ENCODE results near the gene KIF5C.
"Not testable (repeated sequence)": the region's sequence is repeated elsewhere in the genome, so short reads cannot be mapped to it uniquely, and the experiment has no call there.

The KIF5C gene

DNA sequence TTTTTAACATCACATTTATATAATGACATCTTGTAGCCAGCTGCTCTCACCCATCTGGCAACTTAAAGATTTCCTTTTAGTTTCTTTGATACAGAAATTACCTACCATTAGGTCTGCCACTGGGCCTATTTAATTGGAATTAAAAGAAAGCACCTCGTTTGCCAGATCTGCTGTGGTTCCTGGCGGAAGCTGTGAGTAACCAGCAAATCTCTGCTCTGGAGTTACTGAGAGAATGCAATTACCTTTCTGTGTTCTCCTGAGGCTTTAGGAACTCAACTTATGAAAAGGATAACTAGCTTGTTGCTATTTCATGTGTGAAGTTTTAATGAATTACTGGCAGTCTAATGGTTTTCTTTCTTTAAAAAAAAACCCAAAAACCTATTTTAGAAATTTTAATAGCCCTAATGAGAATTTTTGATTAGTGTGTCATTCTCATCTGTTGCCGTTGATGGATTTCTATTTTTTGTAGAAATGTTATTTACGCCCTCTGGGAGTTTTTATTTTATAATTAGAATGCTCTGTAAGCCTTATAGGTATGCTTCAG is 93.8 kb downstream of the KIF5C start:
- Mint-ChIP-seq H3K36me3 (peaks cover 2 to 6% of the 10 kb centered on the region in 2 donors), H3K4me1 (peaks cover 14 to 18% of the 10 kb centered on the region in 2 donors), H3K4me3 (no peak overlapping the region), H3K27me3 (no peaks in the 10 kb centered on the region), H3K9me3 (no peaks in the 10 kb centered on the region), H3K27ac (no peak overlapping the region)
- DNase-seq = no peak
- no peak for ATAC-seq (replicated peaks)

DNA sequence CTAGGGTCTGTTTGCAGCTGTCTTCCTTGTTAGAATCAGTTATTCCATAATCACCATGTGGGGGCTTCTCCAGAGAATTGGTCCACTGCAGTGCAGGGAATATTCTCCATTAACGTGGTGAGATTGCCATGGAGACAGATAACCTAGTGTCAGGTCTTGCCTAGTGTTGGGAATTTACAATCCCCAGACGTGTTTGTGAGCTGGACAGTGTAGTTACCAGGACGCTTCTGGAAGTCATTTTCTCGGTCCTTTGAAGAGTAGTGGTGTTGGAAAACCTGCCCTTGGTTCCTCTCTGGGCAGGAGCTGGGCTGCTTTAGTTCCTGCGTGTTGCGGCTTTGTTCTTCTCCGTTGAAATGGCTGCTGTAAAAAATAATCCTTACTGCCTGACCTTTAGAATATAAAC is 94.6 kb downstream of the KIF5C start:
- no peaks in the 10 kb centered on the region for H3K9me3 Mint-ChIP-seq
- DNase-seq (no peak), ATAC-seq (replicated peaks) (no peak)
- no peak overlapping the region for H3K27ac Mint-ChIP-seq
- no peaks in the 10 kb centered on the region for H3K27me3 Mint-ChIP-seq
- peaks cover 12 to 18% of the 10 kb centered on the region in 2 donors for H3K4me1 Mint-ChIP-seq
- no peak overlapping the region for H3K4me3 Mint-ChIP-seq
- H3K36me3 Mint-ChIP-seq = peaks cover 3 to 6% of the 10 kb centered on the region in 2 donors

DNA sequence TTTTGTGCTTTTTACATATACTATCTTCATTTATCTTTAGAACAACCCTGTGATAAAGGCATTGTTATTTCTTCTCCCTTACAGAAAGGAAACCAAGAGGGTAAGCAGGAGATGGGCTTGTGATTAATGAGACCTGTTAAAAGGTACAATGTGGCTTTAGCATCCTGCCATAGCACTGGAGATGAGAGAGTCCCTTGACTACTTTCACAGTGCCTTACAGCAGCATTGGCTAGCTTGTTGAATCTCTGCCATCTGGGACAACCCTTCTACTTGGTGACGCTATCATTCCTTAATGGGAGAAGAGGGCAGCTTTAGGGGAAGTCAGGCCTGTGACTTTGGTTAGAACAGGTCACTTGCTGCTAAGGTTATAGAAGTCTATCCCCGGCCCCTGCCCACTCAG is 95.4 kb downstream of the KIF5C start:
- Mint-ChIP-seq H3K4me3 (no peak overlapping the region), H3K27ac (no peak overlapping the region), H3K27me3 (no peaks in the 10 kb centered on the region), H3K9me3 (no peaks in the 10 kb centered on the region), H3K36me3 (peaks cover 3 to 6% of the 10 kb centered on the region in 2 donors), H3K4me1 (peaks cover 7 to 12% of the 10 kb centered on the region in 2 donors)
- DNase-seq (no peak), ATAC-seq (replicated peaks) (no peak)

GRCh38 chr2:148971547-148971946 is 96.5 kb downstream of the KIF5C start:
- Mint-ChIP-seq H3K27me3 (no peaks in the 10 kb centered on the region), H3K4me3 (no peak overlapping the region), H3K9me3 (no peaks in the 10 kb centered on the region), H3K4me1 (peaks cover 6 to 7% of the 10 kb centered on the region in 2 donors), H3K27ac (no peak overlapping the region), H3K36me3 (peaks cover 3 to 6% of the 10 kb centered on the region in 2 donors)
- ATAC-seq (replicated peaks) = no peak
- no peak for DNase-seq

DNA sequence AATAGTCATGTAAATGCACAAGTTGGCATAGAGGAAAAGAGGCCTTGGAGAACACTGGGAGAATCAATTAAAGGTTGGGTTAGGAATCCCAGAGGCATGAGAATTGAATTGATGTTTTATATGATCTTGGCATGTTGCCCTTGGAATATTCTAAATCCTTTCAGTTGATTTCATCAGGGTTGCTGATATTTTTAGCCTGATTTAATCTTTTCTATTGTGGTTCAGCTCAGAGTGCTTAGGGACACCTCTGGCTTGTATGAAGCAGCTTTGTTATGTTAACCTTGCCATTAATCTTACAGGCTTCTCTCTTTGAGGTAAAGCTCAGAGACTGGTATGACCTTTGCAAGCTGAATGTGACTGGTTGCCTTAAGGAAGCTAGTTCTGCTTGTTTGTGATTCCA is 99.1 kb downstream of the KIF5C start:
- Mint-ChIP-seq H3K27me3 (no peaks in the 10 kb centered on the region), H3K27ac (no peak overlapping the region), H3K4me1 (peaks cover 6% of the 10 kb centered on the region in 2 donors), H3K36me3 (peaks cover 3 to 6% of the 10 kb centered on the region in 2 donors), H3K4me3 (no peak overlapping the region), H3K9me3 (no peaks in the 10 kb centered on the region)
- DNase-seq (no peak), ATAC-seq (replicated peaks) (no peak)

DNA sequence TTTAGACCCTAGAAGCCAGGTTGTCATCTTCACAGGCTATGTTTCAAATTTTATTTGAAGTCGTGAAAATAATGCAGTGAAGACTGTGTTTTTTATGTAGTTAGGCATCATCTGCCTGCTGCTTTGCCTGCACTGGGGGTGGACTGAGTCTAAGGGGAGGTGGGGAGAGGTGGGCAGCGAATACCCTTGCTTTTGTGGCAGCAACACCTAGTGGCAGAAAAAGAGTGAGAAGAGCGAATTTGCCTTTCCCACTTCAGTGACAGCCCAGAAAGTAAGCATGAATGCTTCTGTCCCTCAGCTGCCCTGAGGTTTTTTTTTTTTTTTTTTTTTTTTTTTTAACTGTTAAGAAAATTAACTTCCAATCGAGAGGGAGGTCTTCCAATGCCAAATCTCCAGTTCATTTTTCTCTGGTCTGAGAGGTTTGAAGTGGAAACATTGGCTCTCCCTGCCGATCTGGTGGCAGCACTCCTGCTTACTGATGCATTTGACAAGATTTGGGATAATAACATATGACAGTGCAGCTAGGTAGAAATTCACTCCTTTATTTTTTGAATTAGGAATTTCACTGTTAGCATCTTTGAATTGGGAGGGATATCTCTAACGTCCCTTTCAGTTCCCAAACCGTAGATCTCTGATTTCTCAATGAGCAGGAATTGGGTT is 103.1 kb downstream of the KIF5C start:
- H3K4me1 Mint-ChIP-seq = peaks cover 6% of the 10 kb centered on the region in 2 donors
- H3K36me3 Mint-ChIP-seq = peaks cover 3 to 5% of the 10 kb centered on the region in 2 donors
- H3K27me3 Mint-ChIP-seq = no peaks in the 10 kb centered on the region
- no peak overlapping the region for H3K4me3 Mint-ChIP-seq
- H3K27ac Mint-ChIP-seq = no peak overlapping the region
- DNase-seq (no peak), ATAC-seq (replicated peaks) (no peak)
- no peaks in the 10 kb centered on the region for H3K9me3 Mint-ChIP-seq

- peaks cover 6% of the 10 kb centered on the region in 2 donors for H3K4me1 Mint-ChIP-seq
- no peaks in the 10 kb centered on the region for H3K9me3 Mint-ChIP-seq
- no peak overlapping the region for H3K27ac Mint-ChIP-seq
- no peaks in the 10 kb centered on the region for H3K27me3 Mint-ChIP-seq
- ATAC-seq (replicated peaks) (no peak), DNase-seq (no peak)
- H3K4me3 Mint-ChIP-seq = no peak overlapping the region
- H3K36me3 Mint-ChIP-seq = peaks cover 0 to 3% of the 10 kb centered on the region in 2 donors
These were observed 103.7 kb downstream of the KIF5C start for GRCh38 chr2:148978706-148979105.

DNA sequence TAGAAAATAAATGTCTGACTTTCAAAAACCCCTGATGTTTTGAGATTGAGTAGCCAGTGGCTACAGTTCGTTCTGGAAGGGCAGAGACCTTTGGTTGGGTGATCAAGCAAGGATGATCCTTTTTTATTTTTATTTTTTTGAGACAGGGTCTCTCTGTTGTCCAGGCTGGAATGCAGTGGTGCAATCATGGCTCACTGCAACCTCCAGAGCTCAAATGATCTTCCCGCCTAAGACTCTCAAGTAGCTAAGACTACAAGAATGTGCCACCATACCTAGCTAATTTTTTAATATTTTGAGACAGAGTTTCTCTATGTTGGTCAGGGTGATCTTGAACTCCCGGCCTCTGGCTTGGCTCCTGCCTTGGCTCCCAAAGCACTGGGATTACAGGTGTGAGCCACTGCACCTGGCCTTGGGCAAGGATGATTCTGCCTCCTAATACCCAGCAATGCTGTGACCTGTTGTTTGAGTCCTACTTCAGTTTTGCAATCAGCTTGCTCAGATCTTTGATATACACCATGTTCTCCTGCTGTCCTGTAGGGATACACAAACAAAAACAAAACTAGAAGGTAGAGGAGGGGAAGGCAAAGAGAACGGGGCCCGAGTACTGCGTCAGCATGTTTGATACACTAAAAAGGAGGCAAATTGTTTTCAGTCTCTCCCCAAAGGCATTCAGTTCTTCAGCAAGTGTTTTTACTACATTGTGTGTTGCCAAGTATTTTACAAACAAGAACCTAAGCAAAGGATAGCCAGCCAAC is 104.3 kb downstream of the KIF5C start:
- no peak for DNase-seq

GRCh38 chr2:148979919-148980277 is 104.9 kb downstream of the KIF5C start:
- H3K9me3 Mint-ChIP-seq = no peaks in the 10 kb centered on the region
- no peaks in the 10 kb centered on the region for H3K27me3 Mint-ChIP-seq
- DNase-seq = no peak
- H3K4me3 Mint-ChIP-seq = no peak overlapping the region
- no peak overlapping the region for H3K27ac Mint-ChIP-seq
- peaks cover 0 to 2% of the 10 kb centered on the region in 2 donors for H3K36me3 Mint-ChIP-seq
- no peak for ATAC-seq (replicated peaks)
- H3K4me1 Mint-ChIP-seq = peaks cover 6% of the 10 kb centered on the region in 2 donors

More for the DNA sequence above, 104.3 kb downstream of the KIF5C start:
- Mint-ChIP-seq H3K27me3 (no peaks in the 10 kb centered on the region), H3K4me3 (no peak overlapping the region), H3K4me1 (peaks cover 6% of the 10 kb centered on the region in 2 donors), H3K9me3 (no peaks in the 10 kb centered on the region), H3K27ac (no peak overlapping the region), H3K36me3 (peaks cover 0 to 2% of the 10 kb centered on the region in 2 donors)
- no peak for ATAC-seq (replicated peaks)

GRCh38 chr2:148980496-148980895 is 105.5 kb downstream of the KIF5C start:
- not testable (repeated sequence) for H3K4me3 Mint-ChIP-seq; H3K27me3 Mint-ChIP-seq; H3K9me3 Mint-ChIP-seq; H3K4me1 Mint-ChIP-seq; DNase-seq; ATAC-seq (replicated peaks); H3K27ac Mint-ChIP-seq; H3K36me3 Mint-ChIP-seq

GRCh38 chr2:148981324-148981723 is 106.3 kb downstream of the KIF5C start:
- H3K27me3 Mint-ChIP-seq = no peaks in the 10 kb centered on the region
- no peak overlapping the region for H3K4me3 Mint-ChIP-seq
- H3K4me1 Mint-ChIP-seq = no peaks in the 10 kb centered on the region
- peaks cover 0 to 2% of the 10 kb centered on the region in 2 donors for H3K36me3 Mint-ChIP-seq
- ATAC-seq (replicated peaks) (no peak), DNase-seq (no peak)
- no peaks in the 10 kb centered on the region for H3K9me3 Mint-ChIP-seq
- no peak overlapping the region for H3K27ac Mint-ChIP-seq

- Mint-ChIP-seq H3K9me3 (no peaks in the 10 kb centered on the region), H3K27ac (no peak overlapping the region), H3K27me3 (no peaks in the 10 kb centered on the region), H3K36me3 (peaks cover 0 to 2% of the 10 kb centered on the region in 2 donors), H3K4me3 (no peak overlapping the region), H3K4me1 (peaks cover 0 to 1% of the 10 kb centered on the region in 2 donors)
- DNase-seq (no peak), ATAC-seq (replicated peaks) (no peak)
These were observed 106.8 kb downstream of the KIF5C start for GRCh38 chr2:148981781-148982180.

DNA sequence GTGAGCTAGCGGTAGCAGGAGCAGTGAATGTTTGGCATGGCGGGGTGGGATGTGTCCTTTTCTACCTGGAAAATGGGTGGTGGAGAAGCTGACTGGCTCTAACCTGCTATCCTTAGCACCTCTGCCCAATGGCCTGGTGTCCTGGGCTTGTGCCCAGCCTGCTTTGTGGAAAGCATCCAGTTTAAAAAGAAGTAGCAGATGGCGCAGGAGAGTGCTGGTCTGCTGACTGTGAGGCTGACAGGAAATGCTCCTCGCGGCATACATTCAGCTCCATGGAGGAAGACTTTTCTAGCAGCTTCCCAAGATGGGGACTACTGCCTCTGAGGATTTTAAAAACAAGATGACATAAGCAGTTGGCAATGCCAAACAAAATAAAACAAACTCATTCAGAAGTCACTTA is 107.3 kb downstream of the KIF5C start:
- Mint-ChIP-seq H3K9me3 (no peaks in the 10 kb centered on the region), H3K27me3 (no peaks in the 10 kb centered on the region), H3K27ac (no peak overlapping the region), H3K36me3 (peaks cover 0 to 2% of the 10 kb centered on the region in 2 donors), H3K4me1 (peaks cover 0 to 6% of the 10 kb centered on the region in 2 donors), H3K4me3 (no peak overlapping the region)
- ATAC-seq (replicated peaks) = no peak
- no peak for DNase-seq

DNA sequence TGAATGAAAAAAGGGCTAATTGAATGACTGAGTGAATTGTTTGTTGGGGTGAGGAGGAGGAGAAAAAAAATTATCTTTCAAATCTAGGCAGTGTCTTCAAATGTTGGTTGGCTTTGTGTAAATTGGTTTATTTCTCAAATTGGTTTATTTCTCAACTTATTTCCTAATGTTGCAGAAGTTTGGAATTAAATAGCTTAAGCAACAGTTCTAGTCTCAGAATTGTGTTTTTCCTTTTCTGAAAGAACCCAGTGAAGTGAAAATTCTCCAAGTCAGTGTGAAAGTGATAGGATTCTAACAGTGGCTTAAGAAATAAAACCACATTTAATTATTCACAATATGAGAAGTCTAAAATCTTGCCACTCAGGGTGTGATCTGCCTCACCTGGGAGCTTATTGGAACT is 108.9 kb downstream of the KIF5C start:
- DNase-seq (no peak), ATAC-seq (replicated peaks) (no peak)
- Mint-ChIP-seq H3K9me3 (no peaks in the 10 kb centered on the region), H3K4me3 (no peak overlapping the region), H3K4me1 (peaks cover 0 to 12% of the 10 kb centered on the region in 2 donors), H3K27ac (no peak overlapping the region), H3K36me3 (peaks cover 0 to 2% of the 10 kb centered on the region in 2 donors), H3K27me3 (no peaks in the 10 kb centered on the region)

DNA sequence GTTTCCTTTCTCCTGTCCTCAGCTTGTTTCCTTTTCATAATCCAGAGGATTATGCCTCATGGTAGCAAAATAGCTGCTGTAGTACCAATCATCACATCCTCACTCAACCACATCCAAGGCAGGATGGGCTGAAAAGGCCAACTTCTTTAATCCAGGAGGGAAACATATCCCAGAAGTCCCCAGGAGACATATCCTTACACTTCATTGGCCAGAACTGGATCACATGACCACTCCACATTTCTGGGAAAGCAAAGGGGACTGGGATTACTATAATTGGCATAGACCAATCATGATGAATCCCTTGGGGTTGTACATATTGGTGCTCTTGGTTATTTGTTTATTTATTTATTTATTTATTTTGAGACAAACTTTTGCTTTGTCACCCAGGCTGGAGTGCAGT is 109.4 kb downstream of the KIF5C start:
- Mint-ChIP-seq H3K4me3 (no peak overlapping the region), H3K9me3 (no peaks in the 10 kb centered on the region), H3K36me3 (peaks cover 0 to 2% of the 10 kb centered on the region in 2 donors), H3K27me3 (no peaks in the 10 kb centered on the region), H3K27ac (no peak overlapping the region), H3K4me1 (peaks cover 0 to 12% of the 10 kb centered on the region in 2 donors)
- DNase-seq = no peak
- no peak for ATAC-seq (replicated peaks)
